ENCODE results near the gene C1orf35. TPM values are rescaled to one million over a fixed set of nuclear protein-coding genes. Genes with fewer than 3 reads are reported as not detected.

The C1orf35 gene
- total and polyA plus RNA-seq, 4 donors, result 4.0 to 7.5 (median 6.4) TPM

GRCh38 chr1:228110556-228110955 lies 7.4 kb upstream of the C1orf35 start:
- Histone ChIP-seq H3K9ac (ENCODE audit: low read depth in 1 of 2, low read length in 2 of 2) (no peak overlapping the region), H3K27ac (ENCODE audit: low read depth in 1 of 2, low read length in 2 of 2) (no peak overlapping the region), H3K4me1 (ENCODE audit: control insufficient read depth in 4 of 4, insufficient read depth in 4 of 4, low read length in 3 of 4) (peaks cover 2 to 22% (median 16%) of the 10 kb centered on the region in 4 donors), H3K4me3 (ENCODE audit: low read depth in 1 of 3, low read length in 3 of 3) (no peak overlapping the region), H3K36me3 (ENCODE audit: control insufficient read depth in 4 of 4, insufficient read depth in 3 of 4, low read depth in 1 of 4, low read length in 3 of 4) (peaks cover 0 to 15% (median 10%) of the 10 kb centered on the region in 4 donors), H3K27me3 (ENCODE audit: control insufficient read depth in 4 of 4, insufficient read depth in 4 of 4, low read length in 3 of 4) (no peaks in the 10 kb centered on the region), H3K9me3 (ENCODE audit: control insufficient read depth in 4 of 4, low read length in 3 of 4) (no peaks in the 10 kb centered on the region)
- 85% methylated on average over 7 of the region's 7 CpGs for WGBS
- no peak for DNase-seq (ENCODE audit: low spot score)
- TF ChIP-seq RAD21 (IDR thresholded peaks at IDR 0.05) (no peak), JUND (IDR thresholded peaks at IDR 0.05) (no peak), EGR1 (IDR thresholded peaks at IDR 0.05; ENCODE audit: low read depth in 2 of 2) (no peak), RXRA (IDR thresholded peaks at IDR 0.05) (no peak), HNF4G (IDR thresholded peaks at IDR 0.05) (no peak), NR2F2 (IDR thresholded peaks at IDR 0.05) (no peak)

GRCh38 chr1:228109962-228110488 lies 6.9 kb upstream of the C1orf35 start:
- H3K9me3 ChIP-seq (ENCODE audit: control insufficient read depth in 4 of 4, low read length in 3 of 4), result no peaks in the 10 kb centered on the region
- no peak for DNase-seq (ENCODE audit: low spot score)
- WGBS, result 46% methylated on average over 15 of the region's 15 CpGs
- peak overlapping the region; percentile 70 to 87 for H3K27ac ChIP-seq (ENCODE audit: low read depth in 1 of 2, low read length in 2 of 2)
- peaks cover 2 to 23% (median 17%) of the 10 kb centered on the region in 4 donors for H3K4me1 ChIP-seq (ENCODE audit: control insufficient read depth in 4 of 4, insufficient read depth in 4 of 4, low read length in 3 of 4)
- H3K9ac ChIP-seq (ENCODE audit: low read depth in 1 of 2, low read length in 2 of 2), result peak overlapping the region; percentile 83 to 86
- no peak for TF ChIP-seq ZBTB33 (IDR thresholded peaks at IDR 0.05)
- peaks cover 0 to 15% (median 10%) of the 10 kb centered on the region in 4 donors for H3K36me3 ChIP-seq (ENCODE audit: control insufficient read depth in 4 of 4, insufficient read depth in 3 of 4, low read depth in 1 of 4, low read length in 3 of 4)
- no peaks in the 10 kb centered on the region for H3K27me3 ChIP-seq (ENCODE audit: control insufficient read depth in 4 of 4, insufficient read depth in 4 of 4, low read length in 3 of 4)
- H3K4me3 ChIP-seq (ENCODE audit: low read depth in 1 of 3, low read length in 3 of 3), result peak overlapping the region; percentile 68 to 83 (median 81)

- Histone ChIP-seq H3K4me1 (ENCODE audit: control insufficient read depth in 4 of 4, insufficient read depth in 4 of 4, low read length in 3 of 4) (peaks cover 3 to 30% (median 22%) of the 10 kb centered on the region in 4 donors), H3K4me3 (ENCODE audit: low read depth in 1 of 3, low read length in 3 of 3) (peak within 1 kb of the TSS; percentile 68 to 99 (median 89)), H3K27me3 (ENCODE audit: control insufficient read depth in 4 of 4, insufficient read depth in 4 of 4, low read length in 3 of 4) (no peaks in the 10 kb centered on the region), H3K36me3 (ENCODE audit: control insufficient read depth in 4 of 4, insufficient read depth in 3 of 4, low read depth in 1 of 4, low read length in 3 of 4) (peaks cover 0 to 15% (median 10%) of the 10 kb centered on the region in 4 donors), H3K9ac (ENCODE audit: low read depth in 1 of 2, low read length in 2 of 2) (peak within 1 kb of the TSS; percentile 86 to 98), H3K27ac (ENCODE audit: low read depth in 1 of 2, low read length in 2 of 2) (peak within 1 kb of the TSS; percentile 70 to 91), H3K9me3 (ENCODE audit: control insufficient read depth in 4 of 4, low read length in 3 of 4) (no peaks in the 10 kb centered on the region)
- peak; percentile 100 for DNase-seq (ENCODE audit: low spot score)
- 1% methylated on average over 66 of the region's 66 CpGs for WGBS
- TF ChIP-seq REST (IDR thresholded peaks at IDR 0.05) (peak; percentile 83), FOXA1 (IDR thresholded peaks at IDR 0.05) (no peak), GABPA (IDR thresholded peaks at IDR 0.05 in 1 of 2, conservative IDR thresholded peaks at IDR 0.05 in 1 of 2) (peak in 1 of 2 donors; percentile 59), SP1 (IDR thresholded peaks at IDR 0.05) (peak; percentile 91), MAX (IDR thresholded peaks at IDR 0.05) (no peak), EGR1 (IDR thresholded peaks at IDR 0.05; ENCODE audit: low read depth in 2 of 2) (peak; percentile 97 to 99), HNF4G (IDR thresholded peaks at IDR 0.05) (no peak), RAD21 (IDR thresholded peaks at IDR 0.05) (no peak), YY1 (IDR thresholded peaks at IDR 0.05) (peak; percentile 87), FOXA2 (IDR thresholded peaks at IDR 0.05) (no peak), RXRA (IDR thresholded peaks at IDR 0.05) (peak in 1 of 2 donors; percentile 38), CTCF (IDR thresholded peaks at IDR 0.05; ENCODE audit: low read depth, low read length, missing input control) (no peak), HNF4A (conservative IDR thresholded peaks at IDR 0.05) (peak; percentile 3 to 57), NR2F2 (IDR thresholded peaks at IDR 0.05) (no peak)
These were observed 6.2 kb upstream of the C1orf35 start, which contains the start of gene MRPL55 for GRCh38 chr1:228109073-228109961. Gene MRPL55, minus strand, starts transcription at chr1:228109299. Its CDS starts 1,039 bp downstream, at chr1:228108260.

Data from liver (tissue), 9 donors.